ENCODE measurements around the gene USP28. TPM values are rescaled to one million over a fixed set of nuclear protein-coding genes. Genes with fewer than 3 reads are reported as not detected.
"Not testable (repeated sequence)": the region's sequence is repeated elsewhere in the genome, so short reads cannot be mapped to it uniquely, and the experiment has no call there.

The USP28 gene
- polyA plus RNA-seq (ENCODE audit: insufficient read length): 99.1 TPM

GRCh38 chr11:113875234-113876073 lies at the start of gene USP28:
Gene USP28, minus strand, starts transcription at chr11:113875572. Its CDS starts 71 bp downstream, at chr11:113875501.
- peak; percentile 93 for DNase-seq (ENCODE audit: low read depth)

- DNase-seq (ENCODE audit: low read depth): no peak
These were observed 48.2 kb upstream of the USP28 start for GRCh38 chr11:113923572-113923971.

GRCh38 chr11:113911491-113911890 lies 36.1 kb upstream of the USP28 start:
- DNase-seq (ENCODE audit: low read depth): not testable (repeated sequence)

- DNase-seq (ENCODE audit: low read depth): no peak
These were observed 32.7 kb upstream of the USP28 start for GRCh38 chr11:113908098-113908497.

- no peak for DNase-seq (ENCODE audit: low read depth)
These were observed 32.3 kb upstream of the USP28 start for GRCh38 chr11:113907681-113908080.

GRCh38 chr11:113907152-113907551 lies 31.8 kb upstream of the USP28 start:
- no peak for DNase-seq (ENCODE audit: low read depth)

- DNase-seq (ENCODE audit: low read depth): no peak
These were observed 31.1 kb upstream of the USP28 start for GRCh38 chr11:113906516-113906915.

- no peak for DNase-seq (ENCODE audit: low read depth)
These were observed 30.7 kb upstream of the USP28 start for GRCh38 chr11:113906038-113906437.

- DNase-seq (ENCODE audit: low read depth): no peak
These were observed 29.2 kb upstream of the USP28 start, which contains the start of gene HTR3B for GRCh38 chr11:113904379-113905101. Gene HTR3B, plus strand, starts transcription at chr11:113904796. Its CDS starts 138 bp downstream, at chr11:113904934.

GRCh38 chr11:113901141-113901540 lies 25.8 kb upstream of the USP28 start:
- no peak for DNase-seq (ENCODE audit: low read depth)

- no peak for DNase-seq (ENCODE audit: low read depth)
These were observed 20.9 kb upstream of the USP28 start for GRCh38 chr11:113896156-113896879.

GRCh38 chr11:113895367-113896155 lies 20.2 kb upstream of the USP28 start:
- no peak for DNase-seq (ENCODE audit: low read depth)

- no peak for DNase-seq (ENCODE audit: low read depth)
These were observed 19.1 kb upstream of the USP28 start for GRCh38 chr11:113894421-113894996.

- no peak for DNase-seq (ENCODE audit: low read depth)
These were observed 13.5 kb upstream of the USP28 start for GRCh38 chr11:113888848-113889247.

GRCh38 chr11:113885897-113886296 lies 10.5 kb upstream of the USP28 start:
- DNase-seq (ENCODE audit: low read depth): no peak

GRCh38 chr11:113884361-113884836 lies 9.0 kb upstream of the USP28 start:
- no peak for DNase-seq (ENCODE audit: low read depth)

GRCh38 chr11:113881856-113882255 lies 6.5 kb upstream of the USP28 start:
- DNase-seq (ENCODE audit: low read depth): no peak

- no peak for DNase-seq (ENCODE audit: low read depth)
These were observed 5.6 kb upstream of the USP28 start for GRCh38 chr11:113880971-113881370.

GRCh38 chr11:113879446-113879845 lies 4.1 kb upstream of the USP28 start:
- DNase-seq (ENCODE audit: low read depth): not testable (repeated sequence)

- no peak for DNase-seq (ENCODE audit: low read depth)
These were observed 2.3 kb upstream of the USP28 start for GRCh38 chr11:113877670-113878055.

Measured in forelimb muscle (tissue), 1 donor.